ENCODE measurements around the gene TGFBRAP1.

TGFBRAP1 gene

GRCh38 chr2:105248316-105249070 is 81.0 kb downstream of the TGFBRAP1 start:
- in situ Hi-C loops (cut with HindIII; ENCODE audit: low pct_ligation_motif_present, low sequenced_read_pairs), result loop anchor here (25.0 kb wide), 1 partner anchor 136 kb away; no protein-coding TSS in a partner anchor
- no peaks in the 10 kb centered on the region for H3K36me3 ChIP-seq (replicated peaks)
- no peak for DNase-seq
- no peak overlapping the region for H3K4me3 ChIP-seq (ENCODE audit: low read depth, low read length)
- TF ChIP-seq, protein P1, sequence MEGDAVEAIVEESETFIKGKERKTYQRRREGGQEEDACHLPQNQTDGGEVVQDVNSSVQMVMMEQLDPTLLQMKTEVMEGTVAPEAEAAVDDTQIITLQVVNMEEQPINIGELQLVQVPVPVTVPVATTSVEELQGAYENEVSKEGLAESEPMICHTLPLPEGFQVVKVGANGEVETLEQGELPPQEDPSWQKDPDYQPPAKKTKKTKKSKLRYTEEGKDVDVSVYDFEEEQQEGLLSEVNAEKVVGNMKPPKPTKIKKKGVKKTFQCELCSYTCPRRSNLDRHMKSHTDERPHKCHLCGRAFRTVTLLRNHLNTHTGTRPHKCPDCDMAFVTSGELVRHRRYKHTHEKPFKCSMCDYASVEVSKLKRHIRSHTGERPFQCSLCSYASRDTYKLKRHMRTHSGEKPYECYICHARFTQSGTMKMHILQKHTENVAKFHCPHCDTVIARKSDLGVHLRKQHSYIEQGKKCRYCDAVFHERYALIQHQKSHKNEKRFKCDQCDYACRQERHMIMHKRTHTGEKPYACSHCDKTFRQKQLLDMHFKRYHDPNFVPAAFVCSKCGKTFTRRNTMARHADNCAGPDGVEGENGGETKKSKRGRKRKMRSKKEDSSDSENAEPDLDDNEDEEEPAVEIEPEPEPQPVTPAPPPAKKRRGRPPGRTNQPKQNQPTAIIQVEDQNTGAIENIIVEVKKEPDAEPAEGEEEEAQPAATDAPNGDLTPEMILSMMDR (IDR thresholded peaks at IDR 0.05; ENCODE audit: low read depth, low read length, missing control alignments), result no peak
- H3K27me3 ChIP-seq (replicated peaks), result no peaks in the 10 kb centered on the region
- H3K27ac ChIP-seq, result no peak overlapping the region

DNA sequence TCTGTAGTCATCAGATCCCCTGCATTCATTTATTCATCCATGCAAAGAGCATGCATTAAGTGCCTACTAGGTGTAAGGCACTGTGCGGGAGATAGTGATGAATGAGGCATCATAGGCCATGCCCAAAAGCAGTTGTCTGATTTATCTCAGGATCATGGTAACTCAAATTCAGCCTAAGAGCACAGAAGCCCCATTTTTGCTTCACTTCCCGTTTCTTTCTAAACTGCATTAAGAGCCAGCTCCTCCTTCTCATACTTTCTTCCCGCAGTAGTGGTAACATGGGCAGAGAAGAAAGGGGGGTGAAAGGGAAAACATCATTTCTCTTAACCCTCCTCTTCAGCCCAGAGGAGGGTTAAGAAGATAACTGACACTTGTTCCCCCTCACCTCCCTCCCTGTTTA is 85.1 kb downstream of the TGFBRAP1 start:
- TF ChIP-seq, protein P1 (IDR thresholded peaks at IDR 0.05; ENCODE audit: low read depth, low read length, missing control alignments), result no peak
- Histone ChIP-seq H3K4me3 (ENCODE audit: low read depth, low read length) (no peak overlapping the region), H3K27me3 (replicated peaks) (no peaks in the 10 kb centered on the region), H3K36me3 (replicated peaks) (no peaks in the 10 kb centered on the region), H3K27ac (no peak overlapping the region)
- no peak for DNase-seq
- in situ Hi-C loops (cut with HindIII; ENCODE audit: low pct_ligation_motif_present, low sequenced_read_pairs), result loop anchor here (25.0 kb wide), 1 partner anchor 132 kb away; no protein-coding TSS in a partner anchor

- in situ Hi-C loops (cut with HindIII; ENCODE audit: low pct_ligation_motif_present, low sequenced_read_pairs), result loop anchor here (25.0 kb wide), 1 partner anchor 132 kb away; no protein-coding TSS in a partner anchor
- H3K27ac ChIP-seq, result no peak overlapping the region
These were observed 85.6 kb downstream of the TGFBRAP1 start for GRCh38 chr2:105243961-105244360.

DNA sequence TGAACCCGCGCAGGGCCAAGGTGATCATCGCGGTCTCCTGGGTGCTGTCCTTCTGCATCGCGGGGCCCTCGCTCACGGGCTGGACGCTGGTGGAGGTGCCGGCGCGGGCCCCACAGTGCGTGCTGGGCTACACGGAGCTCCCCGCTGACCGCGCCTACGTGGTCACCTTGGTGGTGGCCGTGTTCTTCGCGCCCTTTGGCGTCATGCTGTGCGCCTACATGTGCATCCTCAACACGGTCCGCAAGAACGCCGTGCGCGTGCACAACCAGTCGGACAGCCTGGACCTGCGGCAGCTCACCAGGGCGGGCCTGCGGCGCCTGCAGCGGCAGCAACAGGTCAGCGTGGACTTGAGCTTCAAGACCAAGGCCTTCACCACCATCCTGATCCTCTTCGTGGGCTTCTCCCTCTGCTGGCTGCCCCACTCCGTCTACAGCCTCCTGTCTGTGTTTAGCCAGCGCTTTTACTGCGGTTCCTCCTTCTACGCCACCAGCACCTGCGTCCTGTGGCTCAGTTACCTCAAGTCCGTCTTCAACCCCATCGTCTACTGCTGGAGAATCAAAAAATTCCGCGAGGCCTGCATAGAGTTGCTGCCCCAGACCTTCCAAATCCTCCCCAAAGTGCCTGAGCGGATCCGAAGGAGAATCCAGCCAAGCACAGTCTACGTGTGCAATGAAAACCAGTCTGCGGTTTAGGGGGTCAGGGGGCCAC is 87.1 kb downstream of the TGFBRAP1 start:
- in situ Hi-C loops (cut with HindIII; ENCODE audit: low pct_ligation_motif_present, low sequenced_read_pairs), result loop anchor here (25.0 kb wide), 1 partner anchor 130 kb away; no protein-coding TSS in a partner anchor
- no peak overlapping the region for H3K27ac ChIP-seq
- no peak overlapping the region for H3K4me3 ChIP-seq (ENCODE audit: low read depth, low read length)
- DNase-seq, result no peak
- H3K36me3 ChIP-seq (replicated peaks), result no peaks in the 10 kb centered on the region
- TF ChIP-seq, protein P1 (IDR thresholded peaks at IDR 0.05; ENCODE audit: low read depth, low read length, missing control alignments), result no peak
- no peaks in the 10 kb centered on the region for H3K27me3 ChIP-seq (replicated peaks)

More at GRCh38 chr2:105243961-105244360, 85.6 kb downstream of the TGFBRAP1 start:
- no peak overlapping the region for H3K4me3 ChIP-seq (ENCODE audit: low read depth, low read length)
- no peak for DNase-seq
- TF ChIP-seq, protein P1 (IDR thresholded peaks at IDR 0.05; ENCODE audit: low read depth, low read length, missing control alignments), result peak; percentile 66
- H3K36me3 ChIP-seq (replicated peaks), result no peaks in the 10 kb centered on the region
- no peaks in the 10 kb centered on the region for H3K27me3 ChIP-seq (replicated peaks)

- no peak for DNase-seq
- Histone ChIP-seq H3K36me3 (replicated peaks) (no peaks in the 10 kb centered on the region), H3K27ac (no peak within 1 kb of the TSS), H3K27me3 (replicated peaks) (no peaks in the 10 kb centered on the region), H3K4me3 (ENCODE audit: low read depth, low read length) (no peak within 1 kb of the TSS)
- in situ Hi-C loops (cut with HindIII; ENCODE audit: low pct_ligation_motif_present, low sequenced_read_pairs), result loop anchor here (25.0 kb wide), 1 partner anchor 129 kb away; no protein-coding TSS in a partner anchor
- TF ChIP-seq, protein P1 (IDR thresholded peaks at IDR 0.05; ENCODE audit: low read depth, low read length, missing control alignments), result no peak
These were observed 88.1 kb downstream of the TGFBRAP1 start, which contains the start of gene GPR45 for GRCh38 chr2:105241443-105241842. GPR45 (plus strand) TSS chr2:105241743; CDS start chr2:105241859, 116 bp downstream.

All from brain microvascular endothelial cell (primary cell).